Breast epithelium (tissue), 4 donors: Measurements from ENCODE around the gene FOXN3. TPM values are rescaled to one million over a fixed set of nuclear protein-coding genes. Genes with fewer than 3 reads are reported as not detected.

ENCODE experiments used
- DNase-seq, 2 donors: peaks; one replicate each; pipeline ENCODE4 v3.0.0-alpha.2; 2019; ENCODE audit warnings: low spot score in 2 of 2
- H3K27ac ChIP-seq, 2 donors: fragments of 200-600 bp; sonication (generic) in 1 of 2; one replicate each; pipeline ENCODE4 v1.5.1; 2016 to 2019; ENCODE audit warnings: mild to moderate bottlenecking in 1 of 2
- H3K27me3 ChIP-seq, 2 donors: fragments of 200-600 bp; sonication (generic) in 1 of 2; one replicate each; pipeline versions ENCODE4 v1.5.1 to v1.6.0; 2017 to 2019; ENCODE audit warnings: control low read depth in 1 of 2, mild to moderate bottlenecking in 1 of 2
- H3K36me3 ChIP-seq: fragments of 200-600 bp; one replicate; pipeline ENCODE4 v1.5.1; 2019
- H3K4me1 ChIP-seq, 2 donors: fragments of 200-600 bp; sonication (generic); one replicate each; pipeline ENCODE4 v1.5.1; 2016 to 2019; ENCODE audit warnings: control low read depth in 1 of 2
- H3K4me3 ChIP-seq, 3 donors: fragments of 200-600 bp; sonication (generic); 1 replicate in 2 of 3; 2 replicates in 1 of 3; pipeline ENCODE4 v1.5.1; 2016 to 2019; ENCODE audit warnings: mild to moderate bottlenecking in 3 of 3, moderate library complexity in 2 of 3
- H3K9me3 ChIP-seq, 2 donors: fragments of 200-600 bp; sonication (generic) in 1 of 2; one replicate each; pipeline ENCODE4 v1.5.1; 2016 to 2019; ENCODE audit warnings: control low read depth in 1 of 2
- CTCF ChIP-seq, 3 donors: fragments of 450-650 bp; IDR thresholded peaks; one replicate each; pipeline ENCODE4 v1.5.1; 2016 to 2017; ENCODE audit warnings: antibody characterized with exemption in 3 of 3, mild to moderate bottlenecking in 3 of 3, moderate library complexity in 3 of 3
- POLR2A ChIP-seq: fragments of 450-650 bp; IDR thresholded peaks from one replicate; pipeline ENCODE4 v1.6.1; 2016; ENCODE audit warnings: antibody characterized with exemption, mild to moderate bottlenecking, moderate library complexity
- POLR2AphosphoS5 ChIP-seq, 3 donors: sonication (generic); formaldehyde crosslinking; IDR thresholded peaks; one replicate each; pipeline ENCODE4 v1.6.1; 2017; ENCODE audit warnings: antibody characterized with exemption in 3 of 3
- intact Hi-C: fragments of 100-400 bp; cut with DNase I; formaldehyde crosslinking; loops from one replicate; pipeline ENCODE4 v1.15.1; 2023; ENCODE audit warnings: low total_unique reads
- total RNA-seq, 3 donors: library from RNA; depleted of rRNA; stranded (reverse); fragments of >200 nt; gene quantifications; one replicate each; pipeline ENCODE4 v1.1.0, GENCODE V29; 2016

FOXN3 gene
- total RNA-seq, 3 donors from 2014 or later, result 70.7 to 180 (median 80.3) TPM

GRCh38 chr14:89314274-89314673 is 102.8 kb downstream of the FOXN3 start:
- intact Hi-C loops, result no loop called here
- Histone ChIP-seq H3K27me3 (no peaks in the 10 kb centered on the region), H3K4me3 (no peak overlapping the region), H3K36me3 (no peaks in the 10 kb centered on the region), H3K4me1 (no peaks in the 10 kb centered on the region), H3K9me3 (no peaks in the 10 kb centered on the region), H3K27ac (no peak overlapping the region)
- TF ChIP-seq CTCF (IDR thresholded peaks at IDR 0.05) (no peak), POLR2AphosphoS5 (IDR thresholded peaks at IDR 0.05) (no peak), POLR2A (no peak)
- DNase-seq, result no peak

GRCh38 chr14:89312932-89313331 is 104.1 kb downstream of the FOXN3 start:
- TF ChIP-seq POLR2AphosphoS5 (IDR thresholded peaks at IDR 0.05), result no peak
- no peak for TF ChIP-seq CTCF (IDR thresholded peaks at IDR 0.05)
- no peak for TF ChIP-seq POLR2A
- no peak overlapping the region for H3K4me3 ChIP-seq
- no peak overlapping the region for H3K27ac ChIP-seq
- H3K27me3 ChIP-seq, result no peaks in the 10 kb centered on the region
- no peaks in the 10 kb centered on the region for H3K9me3 ChIP-seq
- H3K4me1 ChIP-seq, result no peaks in the 10 kb centered on the region
- DNase-seq, result no peak
- no peaks in the 10 kb centered on the region for H3K36me3 ChIP-seq
- intact Hi-C loops, result no loop called here

- H3K36me3 ChIP-seq, result no peaks in the 10 kb centered on the region
- H3K4me1 ChIP-seq, result no peaks in the 10 kb centered on the region
- no peaks in the 10 kb centered on the region for H3K27me3 ChIP-seq
- TF ChIP-seq POLR2A (no peak), CTCF (IDR thresholded peaks at IDR 0.05) (no peak), POLR2AphosphoS5 (IDR thresholded peaks at IDR 0.05) (no peak)
- intact Hi-C loops, result loop anchor here (2.0 kb wide), 1 partner anchor 53 kb away; no protein-coding TSS in a partner anchor
- no peak for DNase-seq
- no peak overlapping the region for H3K27ac ChIP-seq
- no peak overlapping the region for H3K4me3 ChIP-seq
- H3K9me3 ChIP-seq, result no peaks in the 10 kb centered on the region
These were observed 106.8 kb downstream of the FOXN3 start for GRCh38 chr14:89310211-89310610.

- H3K4me3 ChIP-seq, result no peak overlapping the region
- no peaks in the 10 kb centered on the region for H3K4me1 ChIP-seq
- H3K36me3 ChIP-seq, result no peaks in the 10 kb centered on the region
- no peaks in the 10 kb centered on the region for H3K9me3 ChIP-seq
- no peak for TF ChIP-seq CTCF (IDR thresholded peaks at IDR 0.05)
- no peak for TF ChIP-seq POLR2A
- no peak for TF ChIP-seq POLR2AphosphoS5 (IDR thresholded peaks at IDR 0.05)
- H3K27me3 ChIP-seq, result no peaks in the 10 kb centered on the region
- no peak for DNase-seq
- no peak overlapping the region for H3K27ac ChIP-seq
- intact Hi-C loops, result loop anchor here (2.0 kb wide), 1 partner anchor 53 kb away; no protein-coding TSS in a partner anchor
These were observed 107.3 kb downstream of the FOXN3 start for GRCh38 chr14:89309670-89310177.

GRCh38 chr14:89308232-89308959 is 108.6 kb downstream of the FOXN3 start:
- no peaks in the 10 kb centered on the region for H3K36me3 ChIP-seq
- H3K27me3 ChIP-seq, result no peaks in the 10 kb centered on the region
- H3K9me3 ChIP-seq, result no peaks in the 10 kb centered on the region
- H3K27ac ChIP-seq, result peak overlapping the region in 1 of 2 donors; percentile 20
- TF ChIP-seq POLR2AphosphoS5 (IDR thresholded peaks at IDR 0.05), result no peak
- no peak for TF ChIP-seq CTCF (IDR thresholded peaks at IDR 0.05)
- no peak for TF ChIP-seq POLR2A
- H3K4me1 ChIP-seq, result peaks cover 0 to 3% of the 10 kb centered on the region in 2 donors
- no peak overlapping the region for H3K4me3 ChIP-seq
- DNase-seq, result no peak
- intact Hi-C loops, result no loop called here
